GM19238 (cell line): Measurements from ENCODE around the gene SLC39A11.
"Not testable (repeated sequence)": the region's sequence is repeated elsewhere in the genome, so short reads cannot be mapped to it uniquely, and the experiment has no call there.

Source experiments
- DNase-seq: peaks from one replicate; pipeline ENCODE4 v3.0.0; 2011; ENCODE audit warnings: low spot score; ENCODE audit not compliant: insufficient read length

Gene SLC39A11

GRCh38 chr17:73071066-73071999 is 21.2 kb downstream of the SLC39A11 start:
- no peak for DNase-seq

- DNase-seq = no peak
Measured at GRCh38 chr17:73069841-73070240, 22.6 kb downstream of the SLC39A11 start.

- no peak for DNase-seq
Measured at GRCh38 chr17:73069164-73069770, 23.2 kb downstream of the SLC39A11 start.

GRCh38 chr17:73068322-73069153 is 23.9 kb downstream of the SLC39A11 start:
- no peak for DNase-seq

- not testable (repeated sequence) for DNase-seq
Measured at GRCh38 chr17:73067699-73068098, 24.8 kb downstream of the SLC39A11 start.

GRCh38 chr17:73067075-73067474 is 25.4 kb downstream of the SLC39A11 start:
- no peak for DNase-seq

GRCh38 chr17:73066148-73066884 is 26.2 kb downstream of the SLC39A11 start:
- no peak for DNase-seq

- DNase-seq = no peak
Measured at GRCh38 chr17:73065376-73065775, 27.1 kb downstream of the SLC39A11 start.

- DNase-seq = no peak
Measured at GRCh38 chr17:73064084-73064938, 28.2 kb downstream of the SLC39A11 start.

- DNase-seq = no peak
Measured at GRCh38 chr17:73062726-73063125, 29.8 kb downstream of the SLC39A11 start.

- no peak for DNase-seq
Measured at GRCh38 chr17:73061161-73061560, 31.3 kb downstream of the SLC39A11 start.

- no peak for DNase-seq
Measured at GRCh38 chr17:73060721-73061120, 31.8 kb downstream of the SLC39A11 start.

GRCh38 chr17:73059713-73060112 is 32.8 kb downstream of the SLC39A11 start:
- DNase-seq = not testable (repeated sequence)

GRCh38 chr17:73058022-73058421 is 34.5 kb downstream of the SLC39A11 start:
- no peak for DNase-seq

- DNase-seq = no peak
Measured at GRCh38 chr17:73057196-73057595, 35.3 kb downstream of the SLC39A11 start.

GRCh38 chr17:73052923-73053322 is 39.6 kb downstream of the SLC39A11 start:
- DNase-seq = no peak

GRCh38 chr17:73050797-73051196 is 41.7 kb downstream of the SLC39A11 start:
- DNase-seq = no peak

GRCh38 chr17:73048170-73048569 is 44.3 kb downstream of the SLC39A11 start:
- no peak for DNase-seq

- DNase-seq = no peak
Measured at GRCh38 chr17:73045724-73046123, 46.8 kb downstream of the SLC39A11 start.
